Measurements from ENCODE around the gene INCA1.

INCA1 gene

GRCh38 chr17:4945176-4945943, 52.0 kb downstream of the INCA1 start:
- no peak for TF ChIP-seq CTCF (IDR thresholded peaks at IDR 0.05)

- TF ChIP-seq CTCF (IDR thresholded peaks at IDR 0.05) = no peak
Observed at GRCh38 chr17:4944554-4945175, 52.7 kb downstream of the INCA1 start.

GRCh38 chr17:4944163-4944553, 53.2 kb downstream of the INCA1 start:
- TF ChIP-seq CTCF (IDR thresholded peaks at IDR 0.05) = no peak

- TF ChIP-seq CTCF (IDR thresholded peaks at IDR 0.05) = no peak
Observed at GRCh38 chr17:4942760-4943508, 54.4 kb downstream of the INCA1 start.

- TF ChIP-seq CTCF (IDR thresholded peaks at IDR 0.05) = no peak
Observed at GRCh38 chr17:4941319-4941610, 56.1 kb downstream of the INCA1 start.

GRCh38 chr17:4940555-4941318, 56.6 kb downstream of the INCA1 start:
- TF ChIP-seq CTCF (IDR thresholded peaks at IDR 0.05) = no peak

GRCh38 chr17:4939796-4940554, 57.3 kb downstream of the INCA1 start, which contains the start of the genes RNF167 and SLC25A11:
Gene RNF167 (plus strand): TSS chr17:4940268. CDS start chr17:4940910, 642 bp downstream.
Gene SLC25A11 (minus strand): TSS chr17:4940046. CDS start chr17:4939910, 136 bp downstream.
- no peak for TF ChIP-seq CTCF (IDR thresholded peaks at IDR 0.05)
